Head of caudate nucleus (tissue), 42 donors: ENCODE results near the gene ST8SIA2.

Experiments
- DNase-seq, 42 donors: peaks; one replicate each; pipeline versions ENCODE4 v3.0.0 to v3.0.0-alpha.2; 2020 to 2021; ENCODE audit warnings: mixed read lengths in 7 of 42
- intact Hi-C: fragments of 100-400 bp; cut with DNase I; formaldehyde crosslinking; loops from one replicate; pipeline ENCODE4 v1.15.0; 2022

Gene ST8SIA2

GRCh38 chr15:92394309-92395097 is 822 bp downstream of the ST8SIA2 start:
- no peak for DNase-seq
- intact Hi-C loops = no loop called here

- DNase-seq = no peak
- intact Hi-C loops = no loop called here
Observed at GRCh38 chr15:92395098-92395635, 1.5 kb downstream of the ST8SIA2 start.

- DNase-seq = no peak
- intact Hi-C loops = no loop called here
Observed at GRCh38 chr15:92399271-92399950, 5.7 kb downstream of the ST8SIA2 start.

GRCh38 chr15:92400573-92400972 is 6.9 kb downstream of the ST8SIA2 start:
- DNase-seq = no peak
- intact Hi-C loops = no loop called here

- peak in 9 of 42 donors; percentile 17 to 52 (median 28) for DNase-seq
- intact Hi-C loops = no loop called here
Observed at GRCh38 chr15:92400980-92401787, 7.5 kb downstream of the ST8SIA2 start.

GRCh38 chr15:92402751-92403150 is 9.1 kb downstream of the ST8SIA2 start:
- intact Hi-C loops = no loop called here
- no peak for DNase-seq

- intact Hi-C loops = no loop called here
- no peak for DNase-seq
Observed at GRCh38 chr15:92405942-92406341, 12.3 kb downstream of the ST8SIA2 start.

GRCh38 chr15:92407321-92407720 is 13.6 kb downstream of the ST8SIA2 start:
- DNase-seq = peak in 1 of 42 donors; percentile 14
- intact Hi-C loops = no loop called here

- intact Hi-C loops = no loop called here
- DNase-seq = no peak
Observed at GRCh38 chr15:92407916-92408315, 14.2 kb downstream of the ST8SIA2 start.

- no peak for DNase-seq
- intact Hi-C loops = no loop called here
Observed at GRCh38 chr15:92409006-92409405, 15.3 kb downstream of the ST8SIA2 start.

GRCh38 chr15:92409521-92409920 is 15.8 kb downstream of the ST8SIA2 start:
- DNase-seq = no peak
- intact Hi-C loops = no loop called here

GRCh38 chr15:92410537-92410936 is 16.9 kb downstream of the ST8SIA2 start:
- intact Hi-C loops = no loop called here
- no peak for DNase-seq

GRCh38 chr15:92411256-92411655 is 17.6 kb downstream of the ST8SIA2 start:
- intact Hi-C loops = no loop called here
- no peak for DNase-seq

- no peak for DNase-seq
- intact Hi-C loops = no loop called here
Observed at GRCh38 chr15:92413510-92413909, 19.8 kb downstream of the ST8SIA2 start.

- intact Hi-C loops = no loop called here
Observed at GRCh38 chr15:92415639-92416297, 22.1 kb downstream of the ST8SIA2 start.

GRCh38 chr15:92416557-92416956 is 22.9 kb downstream of the ST8SIA2 start:
- intact Hi-C loops = no loop called here
- DNase-seq = no peak

More at GRCh38 chr15:92415639-92416297, 22.1 kb downstream of the ST8SIA2 start:
- no peak for DNase-seq

GRCh38 chr15:92417716-92418115 is 24.0 kb downstream of the ST8SIA2 start:
- no peak for DNase-seq
- intact Hi-C loops = no loop called here

- intact Hi-C loops = no loop called here
Observed at GRCh38 chr15:92418864-92419263, 25.2 kb downstream of the ST8SIA2 start.

GRCh38 chr15:92421976-92422375 is 28.3 kb downstream of the ST8SIA2 start:
- DNase-seq = no peak
- intact Hi-C loops = no loop called here

More at GRCh38 chr15:92418864-92419263, 25.2 kb downstream of the ST8SIA2 start:
- DNase-seq = no peak
